ENCODE measurements around the gene CABLES2. TPM values are rescaled to one million over a fixed set of nuclear protein-coding genes. Genes with fewer than 3 reads are reported as not detected.
A peak's percentile ranks its signal among the peaks of the same experiment; 100 is the strongest.

CABLES2 gene
- total and polyA plus RNA-seq, 9 of the 15 experiments (the other 6 are each of a cell fraction or from before 2014, with no cell fraction given) = 0.46 to 4.2 (median 1.6) TPM

DNA sequence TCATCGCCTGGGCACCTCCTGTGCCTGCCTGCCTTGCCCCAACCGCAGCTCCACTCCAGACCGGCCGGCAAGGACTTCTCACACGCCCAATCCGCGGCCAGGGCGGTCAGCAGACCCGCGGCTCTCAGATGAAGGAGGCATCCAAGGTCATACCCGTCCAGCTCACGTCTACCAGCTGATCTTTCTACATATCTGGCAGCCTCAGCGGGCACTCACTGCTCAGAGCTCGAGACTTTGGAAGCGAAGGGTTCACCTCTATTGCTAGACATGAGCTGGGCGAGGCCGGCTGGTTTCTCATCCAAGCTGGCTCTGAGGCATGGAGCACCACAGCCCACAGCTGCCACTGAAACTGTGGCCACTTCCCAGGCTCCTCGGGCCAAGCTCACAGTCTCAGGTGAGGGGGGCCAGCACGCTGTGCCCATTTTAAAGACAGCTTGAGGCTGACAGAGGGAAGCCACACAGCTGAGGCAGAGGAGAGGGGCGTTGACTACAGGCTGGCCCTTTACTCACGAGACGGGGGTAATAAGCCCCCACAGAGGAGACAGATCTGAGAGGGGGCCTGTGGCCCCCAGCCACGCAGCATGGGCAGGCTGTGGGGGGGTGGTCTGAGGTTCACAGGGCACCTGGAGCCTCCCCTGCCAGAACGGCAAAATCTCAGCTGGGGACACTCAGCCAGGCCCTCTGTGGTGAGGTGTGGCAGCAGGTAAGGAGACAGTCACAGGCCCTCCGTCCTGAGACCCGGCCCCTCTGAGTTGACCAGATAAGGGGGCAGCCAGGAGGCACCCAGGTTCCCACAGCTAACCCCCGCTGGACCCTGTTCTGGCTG is 42.0 kb downstream of the CABLES2 start (continued):
- TF ChIP-seq, protein P1, sequence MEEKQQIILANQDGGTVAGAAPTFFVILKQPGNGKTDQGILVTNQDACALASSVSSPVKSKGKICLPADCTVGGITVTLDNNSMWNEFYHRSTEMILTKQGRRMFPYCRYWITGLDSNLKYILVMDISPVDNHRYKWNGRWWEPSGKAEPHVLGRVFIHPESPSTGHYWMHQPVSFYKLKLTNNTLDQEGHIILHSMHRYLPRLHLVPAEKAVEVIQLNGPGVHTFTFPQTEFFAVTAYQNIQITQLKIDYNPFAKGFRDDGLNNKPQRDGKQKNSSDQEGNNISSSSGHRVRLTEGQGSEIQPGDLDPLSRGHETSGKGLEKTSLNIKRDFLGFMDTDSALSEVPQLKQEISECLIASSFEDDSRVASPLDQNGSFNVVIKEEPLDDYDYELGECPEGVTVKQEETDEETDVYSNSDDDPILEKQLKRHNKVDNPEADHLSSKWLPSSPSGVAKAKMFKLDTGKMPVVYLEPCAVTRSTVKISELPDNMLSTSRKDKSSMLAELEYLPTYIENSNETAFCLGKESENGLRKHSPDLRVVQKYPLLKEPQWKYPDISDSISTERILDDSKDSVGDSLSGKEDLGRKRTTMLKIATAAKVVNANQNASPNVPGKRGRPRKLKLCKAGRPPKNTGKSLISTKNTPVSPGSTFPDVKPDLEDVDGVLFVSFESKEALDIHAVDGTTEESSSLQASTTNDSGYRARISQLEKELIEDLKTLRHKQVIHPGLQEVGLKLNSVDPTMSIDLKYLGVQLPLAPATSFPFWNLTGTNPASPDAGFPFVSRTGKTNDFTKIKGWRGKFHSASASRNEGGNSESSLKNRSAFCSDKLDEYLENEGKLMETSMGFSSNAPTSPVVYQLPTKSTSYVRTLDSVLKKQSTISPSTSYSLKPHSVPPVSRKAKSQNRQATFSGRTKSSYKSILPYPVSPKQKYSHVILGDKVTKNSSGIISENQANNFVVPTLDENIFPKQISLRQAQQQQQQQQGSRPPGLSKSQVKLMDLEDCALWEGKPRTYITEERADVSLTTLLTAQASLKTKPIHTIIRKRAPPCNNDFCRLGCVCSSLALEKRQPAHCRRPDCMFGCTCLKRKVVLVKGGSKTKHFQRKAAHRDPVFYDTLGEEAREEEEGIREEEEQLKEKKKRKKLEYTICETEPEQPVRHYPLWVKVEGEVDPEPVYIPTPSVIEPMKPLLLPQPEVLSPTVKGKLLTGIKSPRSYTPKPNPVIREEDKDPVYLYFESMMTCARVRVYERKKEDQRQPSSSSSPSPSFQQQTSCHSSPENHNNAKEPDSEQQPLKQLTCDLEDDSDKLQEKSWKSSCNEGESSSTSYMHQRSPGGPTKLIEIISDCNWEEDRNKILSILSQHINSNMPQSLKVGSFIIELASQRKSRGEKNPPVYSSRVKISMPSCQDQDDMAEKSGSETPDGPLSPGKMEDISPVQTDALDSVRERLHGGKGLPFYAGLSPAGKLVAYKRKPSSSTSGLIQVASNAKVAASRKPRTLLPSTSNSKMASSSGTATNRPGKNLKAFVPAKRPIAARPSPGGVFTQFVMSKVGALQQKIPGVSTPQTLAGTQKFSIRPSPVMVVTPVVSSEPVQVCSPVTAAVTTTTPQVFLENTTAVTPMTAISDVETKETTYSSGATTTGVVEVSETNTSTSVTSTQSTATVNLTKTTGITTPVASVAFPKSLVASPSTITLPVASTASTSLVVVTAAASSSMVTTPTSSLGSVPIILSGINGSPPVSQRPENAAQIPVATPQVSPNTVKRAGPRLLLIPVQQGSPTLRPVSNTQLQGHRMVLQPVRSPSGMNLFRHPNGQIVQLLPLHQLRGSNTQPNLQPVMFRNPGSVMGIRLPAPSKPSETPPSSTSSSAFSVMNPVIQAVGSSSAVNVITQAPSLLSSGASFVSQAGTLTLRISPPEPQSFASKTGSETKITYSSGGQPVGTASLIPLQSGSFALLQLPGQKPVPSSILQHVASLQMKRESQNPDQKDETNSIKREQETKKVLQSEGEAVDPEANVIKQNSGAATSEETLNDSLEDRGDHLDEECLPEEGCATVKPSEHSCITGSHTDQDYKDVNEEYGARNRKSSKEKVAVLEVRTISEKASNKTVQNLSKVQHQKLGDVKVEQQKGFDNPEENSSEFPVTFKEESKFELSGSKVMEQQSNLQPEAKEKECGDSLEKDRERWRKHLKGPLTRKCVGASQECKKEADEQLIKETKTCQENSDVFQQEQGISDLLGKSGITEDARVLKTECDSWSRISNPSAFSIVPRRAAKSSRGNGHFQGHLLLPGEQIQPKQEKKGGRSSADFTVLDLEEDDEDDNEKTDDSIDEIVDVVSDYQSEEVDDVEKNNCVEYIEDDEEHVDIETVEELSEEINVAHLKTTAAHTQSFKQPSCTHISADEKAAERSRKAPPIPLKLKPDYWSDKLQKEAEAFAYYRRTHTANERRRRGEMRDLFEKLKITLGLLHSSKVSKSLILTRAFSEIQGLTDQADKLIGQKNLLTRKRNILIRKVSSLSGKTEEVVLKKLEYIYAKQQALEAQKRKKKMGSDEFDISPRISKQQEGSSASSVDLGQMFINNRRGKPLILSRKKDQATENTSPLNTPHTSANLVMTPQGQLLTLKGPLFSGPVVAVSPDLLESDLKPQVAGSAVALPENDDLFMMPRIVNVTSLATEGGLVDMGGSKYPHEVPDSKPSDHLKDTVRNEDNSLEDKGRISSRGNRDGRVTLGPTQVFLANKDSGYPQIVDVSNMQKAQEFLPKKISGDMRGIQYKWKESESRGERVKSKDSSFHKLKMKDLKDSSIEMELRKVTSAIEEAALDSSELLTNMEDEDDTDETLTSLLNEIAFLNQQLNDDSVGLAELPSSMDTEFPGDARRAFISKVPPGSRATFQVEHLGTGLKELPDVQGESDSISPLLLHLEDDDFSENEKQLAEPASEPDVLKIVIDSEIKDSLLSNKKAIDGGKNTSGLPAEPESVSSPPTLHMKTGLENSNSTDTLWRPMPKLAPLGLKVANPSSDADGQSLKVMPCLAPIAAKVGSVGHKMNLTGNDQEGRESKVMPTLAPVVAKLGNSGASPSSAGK (IDR thresholded peaks at IDR 0.05) = no peak
- TF ChIP-seq ZFP1 (CRISPR knock-in tag; IDR thresholded peaks at IDR 0.05) (no peak), ZFP36 (IDR thresholded peaks at IDR 0.05; ENCODE audit: low read depth, low read length, partially characterized antibody) (no peak), ZNF551 (CRISPR knock-in tag; IDR thresholded peaks at IDR 0.05) (no peak), FOXM1 (IDR thresholded peaks at IDR 0.05; ENCODE audit: low read depth) (no peak), FOXM1 (CRISPR knock-in tag; IDR thresholded peaks at IDR 0.05; ENCODE audit: low read depth) (no peak), POLR2G (IDR thresholded peaks at IDR 0.05; ENCODE audit: low read depth, low read length) (0 out of 2 replicates have a peak, but pooled peaks have one; percentile 13), BMI1 (IDR thresholded peaks at IDR 0.05; ENCODE audit: low read length) (no peak), HDAC6 (IDR thresholded peaks at IDR 0.05; ENCODE audit: low read depth, low read length) (no peak), RAD51 (IDR thresholded peaks at IDR 0.05; ENCODE audit: borderline replicate concordance, low read depth) (no peak), C11orf30 (IDR thresholded peaks at IDR 0.05; ENCODE audit: low read depth) (no peak), ADNP (tag; IDR thresholded peaks at IDR 0.05) (no peak), GTF3C2 (IDR thresholded peaks at IDR 0.05; ENCODE audit: borderline replicate concordance, extremely low read depth, insufficient read length) (no peak)

Data from K562 (cell line).